C4-2B (cell line): ENCODE results near the gene SNPH.

Source experiments
- ZFX ChIP-seq: fragments of 450-650 bp; IDR thresholded peaks from 2 replicates; pipeline ENCODE4 v1.6.1; 2017
- TF ChIP-seq, protein P1 (sequence below): fragments of 450-650 bp; conservative IDR thresholded peaks from 2 replicates; pipeline ENCODE4 v1.5.1; 2017; ENCODE audit warnings: mild to moderate bottlenecking

DNA sequence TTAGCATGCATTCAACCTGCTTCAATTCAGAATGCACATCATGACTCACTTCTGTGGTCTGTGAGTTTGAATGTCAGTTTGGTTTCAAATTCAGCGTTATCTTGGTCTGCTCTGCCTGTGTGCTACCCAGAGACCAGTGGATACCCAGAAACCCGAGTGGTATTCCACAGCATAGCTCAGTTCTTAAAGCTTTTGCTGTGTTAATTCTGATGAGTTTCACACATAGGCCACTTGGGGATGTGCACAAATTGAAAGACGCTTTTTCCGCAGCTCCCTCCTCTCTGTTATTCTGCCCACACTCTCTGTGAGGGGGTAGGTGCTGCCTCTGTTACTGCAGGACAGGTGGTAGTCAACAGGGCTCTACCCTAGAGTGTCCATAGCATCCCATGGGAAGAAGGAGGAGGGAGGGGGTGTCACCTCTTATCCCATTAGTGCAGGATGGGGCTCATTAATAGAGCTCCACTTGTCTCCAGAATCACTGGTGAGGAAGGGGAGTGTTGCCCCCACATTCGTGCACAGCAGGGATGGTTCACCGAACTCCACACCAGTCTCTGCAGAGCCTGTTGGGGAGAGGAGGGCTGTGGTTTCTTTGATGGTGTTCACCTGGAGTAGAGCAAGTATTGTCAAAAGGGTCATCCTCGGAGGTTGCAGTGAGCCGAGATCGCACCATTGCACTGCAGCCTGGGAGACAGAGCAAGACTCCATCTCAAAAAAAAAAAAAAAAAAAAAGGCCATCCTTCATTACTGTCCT lies 92.0 kb downstream of the SNPH start:
- TF ChIP-seq, protein P1, sequence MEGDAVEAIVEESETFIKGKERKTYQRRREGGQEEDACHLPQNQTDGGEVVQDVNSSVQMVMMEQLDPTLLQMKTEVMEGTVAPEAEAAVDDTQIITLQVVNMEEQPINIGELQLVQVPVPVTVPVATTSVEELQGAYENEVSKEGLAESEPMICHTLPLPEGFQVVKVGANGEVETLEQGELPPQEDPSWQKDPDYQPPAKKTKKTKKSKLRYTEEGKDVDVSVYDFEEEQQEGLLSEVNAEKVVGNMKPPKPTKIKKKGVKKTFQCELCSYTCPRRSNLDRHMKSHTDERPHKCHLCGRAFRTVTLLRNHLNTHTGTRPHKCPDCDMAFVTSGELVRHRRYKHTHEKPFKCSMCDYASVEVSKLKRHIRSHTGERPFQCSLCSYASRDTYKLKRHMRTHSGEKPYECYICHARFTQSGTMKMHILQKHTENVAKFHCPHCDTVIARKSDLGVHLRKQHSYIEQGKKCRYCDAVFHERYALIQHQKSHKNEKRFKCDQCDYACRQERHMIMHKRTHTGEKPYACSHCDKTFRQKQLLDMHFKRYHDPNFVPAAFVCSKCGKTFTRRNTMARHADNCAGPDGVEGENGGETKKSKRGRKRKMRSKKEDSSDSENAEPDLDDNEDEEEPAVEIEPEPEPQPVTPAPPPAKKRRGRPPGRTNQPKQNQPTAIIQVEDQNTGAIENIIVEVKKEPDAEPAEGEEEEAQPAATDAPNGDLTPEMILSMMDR, result no peak
- no peak for TF ChIP-seq ZFX
